Hematopoietic multipotent progenitor cell treated with erythropoietin and hydrocortisone succinate and interleukin-3 and kit ligand, for 4 days (in vitro differentiated cells): ENCODE measurements around the gene EPN3.

Source experiments
- DNase-seq: peaks from one replicate; pipeline ENCODE4 v3.0.0-alpha.2; 2015

Gene EPN3

GRCh38 chr17:50572541-50572940 is 40.0 kb downstream of the EPN3 start:
- no peak for DNase-seq

GRCh38 chr17:50573866-50574611 is 41.5 kb downstream of the EPN3 start:
- DNase-seq: no peak

GRCh38 chr17:50575581-50576210 is 43.2 kb downstream of the EPN3 start:
- DNase-seq: peak; percentile 26

- DNase-seq: no peak
These were observed 44.3 kb downstream of the EPN3 start for GRCh38 chr17:50576864-50577263.

- no peak for DNase-seq
These were observed 45.0 kb downstream of the EPN3 start for GRCh38 chr17:50577451-50577954.

GRCh38 chr17:50578173-50578572 is 45.6 kb downstream of the EPN3 start:
- DNase-seq: no peak

GRCh38 chr17:50579399-50579798 is 46.9 kb downstream of the EPN3 start:
- no peak for DNase-seq

GRCh38 chr17:50580646-50581045 is 48.1 kb downstream of the EPN3 start:
- DNase-seq: no peak

- no peak for DNase-seq
These were observed 48.8 kb downstream of the EPN3 start for GRCh38 chr17:50581316-50581715.

GRCh38 chr17:50582741-50583140 is 50.2 kb downstream of the EPN3 start:
- DNase-seq: no peak

- DNase-seq: no peak
These were observed 51.1 kb downstream of the EPN3 start for GRCh38 chr17:50583641-50584040.

GRCh38 chr17:50584116-50584515 is 51.6 kb downstream of the EPN3 start:
- DNase-seq: no peak

- no peak for DNase-seq
These were observed 52.2 kb downstream of the EPN3 start for GRCh38 chr17:50584749-50585148.

GRCh38 chr17:50585346-50585745 is 52.8 kb downstream of the EPN3 start:
- DNase-seq: no peak

- DNase-seq: no peak
These were observed 53.4 kb downstream of the EPN3 start for GRCh38 chr17:50585891-50586290.

- DNase-seq: no peak
These were observed 54.1 kb downstream of the EPN3 start for GRCh38 chr17:50586421-50587247.

GRCh38 chr17:50587571-50587970 is 55.0 kb downstream of the EPN3 start:
- no peak for DNase-seq

GRCh38 chr17:50588391-50589049 is 56.0 kb downstream of the EPN3 start:
- no peak for DNase-seq

GRCh38 chr17:50589095-50589705 is 56.7 kb downstream of the EPN3 start:
- DNase-seq: no peak

GRCh38 chr17:50590946-50591737 is 58.6 kb downstream of the EPN3 start:
- no peak for DNase-seq

- DNase-seq: no peak
These were observed 60.8 kb downstream of the EPN3 start for GRCh38 chr17:50593321-50593720.
